Measurements from ENCODE around the gene WRNIP1. TPM values are rescaled to one million over a fixed set of nuclear protein-coding genes. Genes with fewer than 3 reads are reported as not detected.

The WRNIP1 gene
- total and polyA plus RNA-seq, 4 donors, result 23.2 to 40.3 (median 38.3) TPM

DNA sequence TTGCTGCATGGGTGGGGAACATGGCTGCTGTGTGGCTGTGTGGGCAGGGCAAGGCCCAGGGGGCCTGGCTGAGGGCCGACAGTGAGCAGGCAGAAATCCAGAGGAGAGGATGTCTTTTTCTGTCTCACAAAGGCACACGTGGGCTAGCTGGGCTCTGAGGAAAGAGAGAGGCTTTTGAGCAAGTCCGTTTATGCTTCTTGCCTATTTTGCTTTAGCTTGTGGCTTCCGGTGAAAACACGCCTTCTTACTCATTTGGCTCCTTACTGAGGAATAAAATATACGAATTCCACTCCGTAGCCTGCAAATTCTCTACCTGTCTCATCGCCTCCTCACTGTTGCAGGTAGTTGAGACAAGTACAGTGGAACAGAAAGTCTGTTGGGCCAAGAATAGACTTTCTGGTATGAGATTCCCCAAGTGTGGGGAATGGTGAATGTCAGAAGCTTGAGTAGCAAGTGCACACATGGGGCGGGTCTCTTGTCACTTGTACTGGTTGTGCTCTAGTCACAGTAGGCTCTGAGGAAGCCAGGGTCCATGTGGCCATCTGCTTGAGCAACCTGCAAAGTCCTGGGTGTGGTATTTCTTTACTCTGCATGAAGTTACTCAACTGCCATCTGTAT is 28.4 kb downstream of the WRNIP1 start:
- Histone ChIP-seq H3K27ac (ENCODE audit: low read depth in 1 of 2, low read length in 2 of 2) (peak overlapping the region in 1 of 2 donors; percentile 3), H3K36me3 (ENCODE audit: control insufficient read depth in 1 of 2, insufficient read depth in 2 of 2, low read length in 1 of 2) (no peaks in the 10 kb centered on the region), H3K9me3 (ENCODE audit: control insufficient read depth, low read length) (no peaks in the 10 kb centered on the region), H3K4me1 (ENCODE audit: control insufficient read depth in 1 of 2, insufficient read depth in 2 of 2, low read length in 2 of 2) (peaks cover 0 to 2% of the 10 kb centered on the region in 2 donors), H3K4me3 (ENCODE audit: low read length in 2 of 2) (no peak overlapping the region), H3K27me3 (ENCODE audit: control insufficient read depth in 1 of 2, insufficient read depth in 2 of 2, low read length in 1 of 2) (no peaks in the 10 kb centered on the region)
- DNase-seq (no peak), ATAC-seq (ENCODE audit: low FRiP score) (no peak)
- 59 to 67% methylated on average over 9 of the region's 9 CpGs for WGBS, 2 donors
- intact Hi-C loops (cut with DNase I), result loop anchor here (2.0 to 5.0 kb wide), 2 partner anchors 49 to 137 kb away; partner anchors contain the start of gene SERPINB1 (in 2 of the 2)

GRCh38 chr6:2794171-2794730 is 29.1 kb downstream of the WRNIP1 start:
- ATAC-seq (ENCODE audit: low FRiP score), result no peak
- 83 to 89% methylated on average over 5 of the region's 5 CpGs for WGBS, 2 donors
- peaks cover 0 to 2% of the 10 kb centered on the region in 2 donors for H3K4me1 ChIP-seq (ENCODE audit: control insufficient read depth in 1 of 2, insufficient read depth in 2 of 2, low read length in 2 of 2)
- H3K9me3 ChIP-seq (ENCODE audit: control insufficient read depth, low read length), result no peaks in the 10 kb centered on the region
- H3K4me3 ChIP-seq (ENCODE audit: low read length in 2 of 2), result no peak overlapping the region
- intact Hi-C loops (cut with DNase I), result loop anchor here (2.0 to 5.0 kb wide), 2 partner anchors 48 to 137 kb away; partner anchors contain the start of gene SERPINB1 (in 2 of the 2)
- no peaks in the 10 kb centered on the region for H3K27me3 ChIP-seq (ENCODE audit: control insufficient read depth in 1 of 2, insufficient read depth in 2 of 2, low read length in 1 of 2)
- DNase-seq, result no peak
- H3K36me3 ChIP-seq (ENCODE audit: control insufficient read depth in 1 of 2, insufficient read depth in 2 of 2, low read length in 1 of 2), result no peaks in the 10 kb centered on the region
- no peak overlapping the region for H3K27ac ChIP-seq (ENCODE audit: low read depth in 1 of 2, low read length in 2 of 2)

GRCh38 chr6:2795162-2795561 is 30.0 kb downstream of the WRNIP1 start:
- H3K36me3 ChIP-seq (ENCODE audit: control insufficient read depth in 1 of 2, insufficient read depth in 2 of 2, low read length in 1 of 2), result no peaks in the 10 kb centered on the region
- peaks cover 0 to 2% of the 10 kb centered on the region in 2 donors for H3K4me1 ChIP-seq (ENCODE audit: control insufficient read depth in 1 of 2, insufficient read depth in 2 of 2, low read length in 2 of 2)
- no peak overlapping the region for H3K27ac ChIP-seq (ENCODE audit: low read depth in 1 of 2, low read length in 2 of 2)
- intact Hi-C loops (cut with DNase I), result loop anchor here in 1 of 2 donors (2.0 kb wide), 1 partner anchor 136 kb away; no protein-coding TSS in a partner anchor
- H3K9me3 ChIP-seq (ENCODE audit: control insufficient read depth, low read length), result no peaks in the 10 kb centered on the region
- H3K4me3 ChIP-seq (ENCODE audit: low read length in 2 of 2), result no peak overlapping the region
- H3K27me3 ChIP-seq (ENCODE audit: control insufficient read depth in 1 of 2, insufficient read depth in 2 of 2, low read length in 1 of 2), result no peaks in the 10 kb centered on the region
- ATAC-seq (ENCODE audit: low FRiP score) (no peak), DNase-seq (no peak)
- 65 to 69% methylated on average over 2 of the region's 2 CpGs for WGBS, 2 donors

GRCh38 chr6:2795956-2796355 is 30.8 kb downstream of the WRNIP1 start:
- no peaks in the 10 kb centered on the region for H3K36me3 ChIP-seq (ENCODE audit: control insufficient read depth in 1 of 2, insufficient read depth in 2 of 2, low read length in 1 of 2)
- intact Hi-C loops (cut with DNase I), result loop anchor here in 1 of 2 donors (2.0 kb wide), 1 partner anchor 135 kb away; no protein-coding TSS in a partner anchor
- 81 to 86% methylated on average over 16 of the region's 16 CpGs for WGBS, 2 donors

DNA sequence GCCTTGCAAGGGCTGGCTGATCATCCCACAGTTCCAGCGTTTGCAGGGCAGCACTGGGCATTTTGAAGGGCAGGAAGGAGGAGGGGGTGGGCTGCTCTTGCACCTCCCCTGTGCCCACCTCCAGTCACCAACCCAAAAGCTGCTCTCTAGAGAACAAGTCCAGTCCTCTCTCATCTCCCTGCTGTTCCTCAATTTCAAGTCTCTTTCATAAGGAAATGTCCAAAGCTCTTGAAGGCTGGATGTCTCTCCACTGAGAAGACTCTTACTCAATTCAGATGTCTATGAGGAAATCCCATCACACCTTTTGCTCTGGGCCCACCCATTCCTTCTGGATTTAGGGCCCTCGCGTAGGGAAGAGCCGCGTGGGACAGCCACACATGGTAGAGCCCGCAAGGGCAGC is 31.7 kb downstream of the WRNIP1 start:
- H3K27me3 ChIP-seq (ENCODE audit: control insufficient read depth in 1 of 2, insufficient read depth in 2 of 2, low read length in 1 of 2), result no peaks in the 10 kb centered on the region
- intact Hi-C loops (cut with DNase I), result no loop called here
- no peak for ATAC-seq (ENCODE audit: low FRiP score)

More at GRCh38 chr6:2795956-2796355, 30.8 kb downstream of the WRNIP1 start:
- ATAC-seq (ENCODE audit: low FRiP score), result no peak
- H3K4me1 ChIP-seq (ENCODE audit: control insufficient read depth in 1 of 2, insufficient read depth in 2 of 2, low read length in 2 of 2), result no peaks in the 10 kb centered on the region
- no peak overlapping the region for H3K27ac ChIP-seq (ENCODE audit: low read depth in 1 of 2, low read length in 2 of 2)
- H3K9me3 ChIP-seq (ENCODE audit: control insufficient read depth, low read length), result no peaks in the 10 kb centered on the region
- DNase-seq, result no peak
- no peaks in the 10 kb centered on the region for H3K27me3 ChIP-seq (ENCODE audit: control insufficient read depth in 1 of 2, insufficient read depth in 2 of 2, low read length in 1 of 2)
- no peak overlapping the region for H3K4me3 ChIP-seq (ENCODE audit: low read length in 2 of 2)

GRCh38 chr6:2797564-2798031 is 32.4 kb downstream of the WRNIP1 start:
- ATAC-seq (ENCODE audit: low FRiP score) (no peak), DNase-seq (no peak)
- Histone ChIP-seq H3K4me1 (ENCODE audit: control insufficient read depth in 1 of 2, insufficient read depth in 2 of 2, low read length in 2 of 2) (no peaks in the 10 kb centered on the region), H3K27ac (ENCODE audit: low read depth in 1 of 2, low read length in 2 of 2) (no peak overlapping the region), H3K36me3 (ENCODE audit: control insufficient read depth in 1 of 2, insufficient read depth in 2 of 2, low read length in 1 of 2) (no peaks in the 10 kb centered on the region), H3K27me3 (ENCODE audit: control insufficient read depth in 1 of 2, insufficient read depth in 2 of 2, low read length in 1 of 2) (no peaks in the 10 kb centered on the region), H3K4me3 (ENCODE audit: low read length in 2 of 2) (no peak overlapping the region), H3K9me3 (ENCODE audit: control insufficient read depth, low read length) (no peaks in the 10 kb centered on the region)
- 15 to 48% methylated on average over 3 of the region's 3 CpGs for WGBS, 2 donors
- intact Hi-C loops (cut with DNase I), result no loop called here

More for the DNA sequence above, 31.7 kb downstream of the WRNIP1 start:
- Histone ChIP-seq H3K27ac (ENCODE audit: low read depth in 1 of 2, low read length in 2 of 2) (no peak overlapping the region), H3K36me3 (ENCODE audit: control insufficient read depth in 1 of 2, insufficient read depth in 2 of 2, low read length in 1 of 2) (no peaks in the 10 kb centered on the region), H3K4me1 (ENCODE audit: control insufficient read depth in 1 of 2, insufficient read depth in 2 of 2, low read length in 2 of 2) (no peaks in the 10 kb centered on the region), H3K4me3 (ENCODE audit: low read length in 2 of 2) (no peak overlapping the region), H3K9me3 (ENCODE audit: control insufficient read depth, low read length) (no peaks in the 10 kb centered on the region)
- 75 to 78% methylated on average over 6 of the region's 6 CpGs for WGBS, 2 donors
- DNase-seq, result no peak

DNA sequence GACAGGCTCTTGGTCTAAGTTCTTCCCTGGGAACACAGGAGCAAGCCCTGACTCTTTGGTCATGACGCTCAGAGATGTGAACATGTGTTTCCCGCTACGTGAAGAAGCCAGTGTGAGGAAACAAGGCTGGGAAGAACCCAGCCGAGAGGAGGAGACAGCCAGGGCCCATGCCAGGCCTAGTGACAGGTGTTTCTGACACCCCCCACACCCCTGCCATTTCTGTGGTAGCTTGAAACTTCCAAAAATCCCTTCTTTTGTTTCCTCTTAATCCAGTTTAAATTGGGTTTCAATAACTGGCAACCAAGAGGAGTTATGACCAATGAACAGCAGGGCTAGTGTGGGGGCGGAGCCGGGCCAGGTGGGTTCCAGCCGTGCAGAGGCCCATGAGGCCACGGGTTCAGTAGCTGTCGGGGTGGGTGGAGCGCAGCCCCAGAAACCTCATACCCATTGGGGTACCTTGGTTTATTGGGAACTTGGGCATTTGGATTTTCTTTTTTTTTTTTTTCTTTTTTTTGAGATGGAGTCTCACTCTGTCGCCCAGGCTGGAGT is 33.5 kb downstream of the WRNIP1 start:
- Histone ChIP-seq H3K4me1 (ENCODE audit: control insufficient read depth in 1 of 2, insufficient read depth in 2 of 2, low read length in 2 of 2) (no peaks in the 10 kb centered on the region), H3K36me3 (ENCODE audit: control insufficient read depth in 1 of 2, insufficient read depth in 2 of 2, low read length in 1 of 2) (no peaks in the 10 kb centered on the region), H3K4me3 (ENCODE audit: low read length in 2 of 2) (no peak overlapping the region), H3K27me3 (ENCODE audit: control insufficient read depth in 1 of 2, insufficient read depth in 2 of 2, low read length in 1 of 2) (no peaks in the 10 kb centered on the region), H3K27ac (ENCODE audit: low read depth in 1 of 2, low read length in 2 of 2) (no peak overlapping the region), H3K9me3 (ENCODE audit: control insufficient read depth, low read length) (no peaks in the 10 kb centered on the region)
- WGBS, 2 donors, result 82 to 84% methylated on average over 11 of the region's 11 CpGs
- DNase-seq (no peak), ATAC-seq (ENCODE audit: low FRiP score) (no peak)
- intact Hi-C loops (cut with DNase I), result no loop called here

DNA sequence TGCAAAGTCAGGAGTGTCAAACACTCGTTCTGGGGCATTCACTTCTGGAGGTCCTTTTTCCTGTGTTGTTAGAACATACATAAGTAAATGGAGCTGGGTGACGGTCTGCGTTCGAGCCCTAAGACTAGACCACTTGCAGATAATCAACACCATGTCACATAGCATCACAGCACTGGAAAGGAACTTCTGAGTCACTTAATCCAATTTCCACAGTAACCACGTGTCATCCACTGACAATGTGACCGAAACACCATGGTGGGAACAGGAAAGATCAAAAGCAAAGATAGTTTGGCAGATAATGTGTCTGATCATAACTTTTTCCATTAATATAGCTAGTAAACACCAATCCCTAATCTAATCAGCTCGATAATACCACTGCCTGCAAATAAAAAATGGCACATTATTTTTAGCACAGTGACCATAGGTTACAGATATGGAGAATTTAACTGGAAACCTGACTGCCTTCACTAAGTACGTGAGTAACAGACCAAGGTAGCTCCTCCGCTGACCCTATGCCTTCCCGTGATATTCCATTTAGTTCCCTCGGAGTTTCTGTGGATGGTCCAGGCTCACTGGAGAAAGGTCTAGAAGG is 34.8 kb downstream of the WRNIP1 start:
- no peaks in the 10 kb centered on the region for H3K4me1 ChIP-seq (ENCODE audit: control insufficient read depth in 1 of 2, insufficient read depth in 2 of 2, low read length in 2 of 2)
- WGBS, 2 donors, result 59 to 72% methylated on average over 11 of the region's 11 CpGs
- H3K27me3 ChIP-seq (ENCODE audit: control insufficient read depth in 1 of 2, insufficient read depth in 2 of 2, low read length in 1 of 2), result no peaks in the 10 kb centered on the region
- H3K9me3 ChIP-seq (ENCODE audit: control insufficient read depth, low read length), result no peaks in the 10 kb centered on the region
- ATAC-seq (ENCODE audit: low FRiP score), result no peak
- H3K27ac ChIP-seq (ENCODE audit: low read depth in 1 of 2, low read length in 2 of 2), result no peak overlapping the region
- no peak overlapping the region for H3K4me3 ChIP-seq (ENCODE audit: low read length in 2 of 2)
- no peaks in the 10 kb centered on the region for H3K36me3 ChIP-seq (ENCODE audit: control insufficient read depth in 1 of 2, insufficient read depth in 2 of 2, low read length in 1 of 2)
- intact Hi-C loops (cut with DNase I), result no loop called here
- no peak for DNase-seq
